HUES6 (cell line): ENCODE results near the gene DIP2C.
"Not testable (repeated sequence)": the region's sequence is repeated elsewhere in the genome, so short reads cannot be mapped to it uniquely, and the experiment has no call there.

Experiments used
- H3K27ac ChIP-seq: 2 replicates; pipeline ENCODE4 v1.7.0; 2013; ENCODE audit warnings: low read depth, mild to moderate bottlenecking, low read length, inconsistent platforms
- H3K27me3 ChIP-seq: 2 replicates; pipeline ENCODE4 v1.6.1; 2013; ENCODE audit warnings: low read length; ENCODE audit not compliant: control insufficient read depth, insufficient read depth
- H3K36me3 ChIP-seq: 2 replicates; pipeline ENCODE4 v1.6.1; 2013; ENCODE audit warnings: low read length; ENCODE audit not compliant: control insufficient read depth, insufficient read depth
- H3K4me1 ChIP-seq: 2 replicates; pipeline ENCODE4 v1.6.1; 2013; ENCODE audit warnings: low read length; ENCODE audit not compliant: control insufficient read depth, insufficient read depth
- H3K4me3 ChIP-seq: 2 replicates; pipeline ENCODE4 v1.5.1; 2013; ENCODE audit warnings: low read depth, low read length
- H3K9ac ChIP-seq: one replicate; pipeline ENCODE4 v1.6.1; 2013; ENCODE audit warnings: mild to moderate bottlenecking, low read length
- H3K9me3 ChIP-seq: 2 replicates; pipeline ENCODE4 v1.6.1; 2013; ENCODE audit warnings: low read depth, low read length; ENCODE audit not compliant: control insufficient read depth, insufficient read depth

The DIP2C gene

DNA sequence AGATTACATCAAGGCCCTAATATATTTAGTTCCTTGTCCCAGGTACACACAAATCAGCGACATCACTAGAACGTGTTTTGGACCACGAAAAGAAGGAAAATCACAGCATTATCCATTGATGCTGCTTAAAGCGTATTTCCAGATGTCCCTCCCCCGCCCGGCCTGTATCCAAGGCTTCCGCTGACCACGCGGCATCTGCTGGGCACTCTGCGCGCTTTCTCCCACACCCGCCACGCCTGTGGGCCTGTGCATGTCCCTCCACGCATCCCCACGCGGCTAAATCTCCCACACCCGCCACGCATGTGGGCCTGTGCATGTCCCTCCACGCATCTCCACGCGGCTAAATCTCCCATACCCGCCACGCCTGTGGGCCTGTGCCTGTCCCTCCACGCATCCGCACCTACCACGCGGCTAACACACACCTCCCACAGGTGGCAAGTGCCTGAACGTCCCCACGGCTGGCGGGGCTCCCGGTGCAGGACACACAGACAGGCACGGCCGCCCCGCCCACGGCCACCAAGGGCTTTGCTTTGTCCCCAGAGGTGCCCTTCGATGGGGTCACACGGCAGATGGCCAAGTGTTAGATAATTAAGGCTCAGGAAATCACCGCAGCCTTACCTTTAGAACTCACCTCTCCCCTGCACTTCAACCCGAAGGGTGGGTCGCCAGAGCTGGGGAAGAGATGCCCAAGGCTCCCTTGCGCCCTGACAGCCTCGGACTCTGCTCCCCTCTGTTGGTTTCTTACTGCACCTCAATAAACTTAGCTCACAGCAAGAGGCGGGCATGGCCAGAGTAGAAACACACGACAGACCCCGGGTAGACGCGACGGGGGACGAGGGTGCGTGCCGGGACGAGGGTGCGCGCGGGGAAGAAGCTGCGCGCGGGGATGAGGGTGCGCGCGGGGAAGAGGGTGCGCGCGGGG, 49.5 kb downstream of the DIP2C start:
- Histone ChIP-seq H3K36me3 (no peaks in the 10 kb centered on the region), H3K4me1 (0 out of 2 replicates have a peak, but pooled peaks cover 3% of the 10 kb centered on the region), H3K9me3 (peaks cover 4% of the 10 kb centered on the region), H3K9ac (no peak overlapping the region), H3K27ac (no peak overlapping the region), H3K27me3 (no peaks in the 10 kb centered on the region), H3K4me3 (no peak overlapping the region)

DNA sequence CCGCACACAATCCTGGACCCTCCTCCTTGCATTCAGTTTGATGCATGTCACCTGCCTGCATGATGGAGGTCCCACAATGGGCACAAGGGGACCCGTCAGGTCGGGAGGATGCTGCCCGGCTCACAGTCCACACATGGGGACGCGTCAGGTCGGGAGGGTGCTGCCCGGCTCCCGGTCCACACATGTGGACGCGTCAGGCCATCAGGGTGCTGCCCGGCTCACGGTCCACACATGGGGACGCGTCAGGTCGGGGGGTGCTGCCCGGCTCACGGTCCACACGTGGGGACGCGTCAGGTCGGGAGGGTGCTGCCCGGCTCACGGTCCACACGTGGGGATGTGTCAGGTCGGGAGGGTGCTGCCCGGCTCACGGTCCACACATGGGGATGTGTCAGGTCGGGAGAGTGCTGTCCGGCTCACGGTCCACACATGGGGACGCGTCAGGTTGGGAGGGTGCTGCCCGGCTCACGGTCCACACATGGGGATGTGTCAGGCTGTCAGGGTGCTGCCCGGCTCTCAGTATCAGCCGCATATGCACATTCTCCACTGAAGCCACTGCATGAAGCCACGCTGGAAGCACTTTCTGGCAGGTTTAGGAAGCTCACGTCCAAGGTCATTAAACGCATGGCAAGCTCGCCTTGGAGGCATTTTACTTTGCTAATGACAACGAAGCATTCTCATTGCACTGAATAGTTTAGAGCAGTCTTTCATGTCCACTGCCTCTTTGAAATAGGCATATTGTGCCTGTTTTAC, 50.3 kb downstream of the DIP2C start:
- H3K4me3 ChIP-seq, result no peak overlapping the region
- H3K9ac ChIP-seq, result no peak overlapping the region
- no peaks in the 10 kb centered on the region for H3K36me3 ChIP-seq
- no peaks in the 10 kb centered on the region for H3K9me3 ChIP-seq
- no peak overlapping the region for H3K27ac ChIP-seq
- H3K4me1 ChIP-seq, result 0 out of 2 replicates have a peak, but pooled peaks cover 3% of the 10 kb centered on the region
- H3K27me3 ChIP-seq, result no peaks in the 10 kb centered on the region

- Histone ChIP-seq H3K9me3 (no peaks in the 10 kb centered on the region), H3K4me1 (0 out of 2 replicates have a peak, but pooled peaks cover 3% of the 10 kb centered on the region), H3K27ac (no peak overlapping the region), H3K9ac (no peak overlapping the region), H3K27me3 (no peaks in the 10 kb centered on the region), H3K36me3 (no peaks in the 10 kb centered on the region), H3K4me3 (no peak overlapping the region)
Observed at GRCh38 chr10:637771-638195, 51.7 kb downstream of the DIP2C start.

DNA sequence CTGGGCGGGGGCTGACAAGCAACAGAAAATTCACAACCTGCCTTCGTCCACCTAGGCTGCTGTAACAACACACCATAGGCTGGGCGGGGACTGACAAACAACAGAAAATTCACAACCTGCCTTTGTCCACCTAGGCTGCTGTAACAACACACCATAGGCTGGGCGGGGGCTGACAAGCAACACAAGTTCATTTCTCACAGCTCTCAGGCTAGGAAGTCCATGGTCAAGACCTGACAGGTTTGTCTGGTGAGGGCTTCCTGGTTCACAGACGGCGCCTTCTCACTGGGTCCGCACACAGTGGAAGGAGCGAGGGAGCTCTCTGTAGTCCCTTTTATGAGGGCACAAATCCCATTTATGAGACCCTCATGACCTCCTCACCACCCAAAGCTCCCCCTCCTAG, 52.2 kb downstream of the DIP2C start:
- Histone ChIP-seq H3K4me1 (no peaks in the 10 kb centered on the region), H3K9ac (no peak overlapping the region), H3K4me3 (no peak overlapping the region), H3K9me3 (no peaks in the 10 kb centered on the region), H3K36me3 (no peaks in the 10 kb centered on the region), H3K27me3 (no peaks in the 10 kb centered on the region), H3K27ac (no peak overlapping the region)

DNA sequence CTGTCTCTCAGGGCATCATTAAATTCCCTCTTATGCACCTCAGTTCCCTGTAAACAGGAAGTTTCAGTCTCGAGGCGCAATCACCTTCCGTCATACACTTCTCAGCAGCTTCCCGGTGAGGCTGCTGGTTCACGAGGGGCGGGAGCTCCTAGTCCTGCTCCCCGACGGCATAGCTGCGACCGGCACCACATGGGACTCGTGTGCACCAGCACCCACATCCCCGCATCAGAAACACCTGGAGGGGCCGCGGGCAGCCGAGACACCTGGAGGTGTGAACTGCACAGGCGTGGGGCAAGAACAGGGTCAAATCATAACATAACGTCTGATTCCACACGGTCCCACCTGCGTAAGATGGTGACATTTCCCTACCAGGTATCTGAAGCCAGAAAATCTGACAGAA, 52.7 kb downstream of the DIP2C start:
- Histone ChIP-seq H3K4me1 (no peaks in the 10 kb centered on the region), H3K27ac (no peak overlapping the region), H3K27me3 (no peaks in the 10 kb centered on the region), H3K36me3 (no peaks in the 10 kb centered on the region), H3K9ac (no peak overlapping the region), H3K4me3 (no peak overlapping the region), H3K9me3 (no peaks in the 10 kb centered on the region)

GRCh38 chr10:636016-636730, 53.3 kb downstream of the DIP2C start:
- Histone ChIP-seq H3K36me3 (no peaks in the 10 kb centered on the region), H3K4me1 (no peaks in the 10 kb centered on the region), H3K27me3 (no peaks in the 10 kb centered on the region), H3K27ac (no peak overlapping the region), H3K9me3 (no peaks in the 10 kb centered on the region), H3K4me3 (no peak overlapping the region), H3K9ac (no peak overlapping the region)

DNA sequence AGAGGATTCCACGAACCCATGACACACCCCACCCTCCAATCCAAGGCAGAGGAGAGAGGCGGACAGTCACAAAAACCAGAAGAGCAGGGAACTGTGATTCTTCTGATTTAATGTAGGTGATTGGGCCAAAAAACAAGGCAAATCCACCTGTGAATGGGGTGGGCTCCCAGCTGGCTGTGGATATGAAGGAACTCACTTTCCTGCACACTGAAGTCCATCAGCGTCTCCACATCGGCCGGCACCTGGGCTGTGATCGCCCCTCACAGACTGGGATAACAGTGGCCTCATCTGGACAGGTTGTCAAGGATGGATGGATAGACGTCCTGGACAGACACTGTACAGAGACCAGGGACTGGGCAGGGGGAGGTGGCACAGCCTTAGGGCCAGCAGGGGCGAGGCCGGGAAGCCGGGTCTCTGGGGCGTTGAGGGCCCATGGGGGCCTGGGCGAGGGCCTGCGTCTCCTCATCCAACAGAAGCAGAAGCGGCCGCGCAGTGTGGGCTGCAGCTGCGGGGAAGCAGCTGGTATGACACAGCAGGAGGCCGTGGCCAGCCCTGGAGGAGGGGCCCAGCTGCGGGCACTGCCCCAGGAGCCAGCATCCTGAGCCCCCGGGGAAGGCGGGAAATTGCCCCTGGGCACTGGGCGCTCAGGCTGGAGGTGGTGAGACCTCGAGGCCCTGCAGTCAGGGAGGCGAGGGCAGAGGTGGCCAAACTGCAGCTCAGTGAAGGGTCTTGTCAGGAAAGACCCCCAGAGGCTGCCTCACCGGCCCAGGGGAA, 54.2 kb downstream of the DIP2C start:
- Histone ChIP-seq H3K9me3 (no peaks in the 10 kb centered on the region), H3K27ac (no peak overlapping the region), H3K4me3 (no peak overlapping the region), H3K27me3 (no peaks in the 10 kb centered on the region), H3K9ac (no peak overlapping the region), H3K36me3 (no peaks in the 10 kb centered on the region), H3K4me1 (no peaks in the 10 kb centered on the region)

GRCh38 chr10:634256-634655, 55.2 kb downstream of the DIP2C start:
- no peak overlapping the region for H3K4me3 ChIP-seq
- H3K4me1 ChIP-seq, result no peaks in the 10 kb centered on the region
- H3K27me3 ChIP-seq, result no peaks in the 10 kb centered on the region
- H3K9me3 ChIP-seq, result no peaks in the 10 kb centered on the region
- no peaks in the 10 kb centered on the region for H3K36me3 ChIP-seq
- H3K9ac ChIP-seq, result no peak overlapping the region
- no peak overlapping the region for H3K27ac ChIP-seq

DNA sequence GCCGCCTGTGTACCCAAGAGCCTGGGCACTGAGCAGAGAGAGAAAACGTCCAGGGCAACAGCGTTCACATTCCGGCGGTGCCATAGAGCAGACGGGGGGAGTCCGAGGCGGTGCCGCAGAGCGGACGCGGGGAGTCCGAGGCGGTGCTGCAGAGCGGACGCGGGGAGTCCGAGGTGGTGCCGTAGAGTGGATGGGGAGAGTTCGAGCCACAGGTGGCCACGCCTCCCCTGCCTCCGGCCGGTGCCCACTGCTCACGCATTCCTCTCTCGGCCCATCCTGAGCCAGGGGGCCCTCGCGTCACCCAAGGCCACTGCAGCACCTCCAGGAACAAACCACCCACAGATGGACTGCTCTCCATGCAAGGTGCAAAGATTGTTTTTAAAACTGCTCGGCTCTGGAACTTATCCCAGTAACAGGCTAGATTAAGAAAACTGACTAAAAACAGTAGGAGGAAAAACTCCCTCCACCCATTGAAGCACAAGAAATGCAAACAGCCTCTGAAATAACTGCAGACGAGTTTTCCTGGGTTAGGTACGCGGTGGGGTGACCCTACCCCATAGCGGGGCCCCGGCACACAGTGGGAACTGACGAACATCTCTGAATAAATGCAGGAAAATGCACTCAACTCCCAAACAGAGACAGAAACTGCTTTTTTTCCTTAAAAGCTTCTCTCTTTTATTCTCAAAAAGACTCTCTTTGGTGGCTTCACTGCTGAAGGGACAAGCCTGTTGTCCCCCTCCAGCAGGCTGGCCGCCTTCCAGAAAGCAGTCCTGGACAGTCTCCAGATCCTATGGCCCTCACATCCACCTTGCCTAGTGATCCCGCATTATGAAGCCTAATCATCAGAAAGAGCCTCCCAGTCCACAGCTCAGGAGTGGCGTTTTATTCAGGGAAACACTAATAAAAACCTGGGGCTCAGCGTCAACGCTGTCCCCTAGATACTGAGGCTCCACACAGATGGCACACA, 55.9 kb downstream of the DIP2C start:
- H3K27me3 ChIP-seq, result no peaks in the 10 kb centered on the region
- H3K4me3 ChIP-seq, result no peak overlapping the region
- no peaks in the 10 kb centered on the region for H3K9me3 ChIP-seq
- H3K9ac ChIP-seq, result no peak overlapping the region
- no peaks in the 10 kb centered on the region for H3K4me1 ChIP-seq
- no peak overlapping the region for H3K27ac ChIP-seq
- H3K36me3 ChIP-seq, result no peaks in the 10 kb centered on the region

- not testable (repeated sequence) for H3K9me3 ChIP-seq, H3K27ac ChIP-seq, H3K4me1 ChIP-seq, H3K27me3 ChIP-seq, H3K36me3 ChIP-seq, H3K4me3 ChIP-seq, H3K9ac ChIP-seq
Observed at GRCh38 chr10:632807-633177, 56.7 kb downstream of the DIP2C start.
